ENCODE data around the gene WNT4.

WNT4 gene

GRCh38 chr1:22143065-22144033, at the start of gene WNT4:
Gene WNT4 (minus strand): TSS chr1:22143097. CDS start chr1:22142922, 175 bp downstream.
- DNase-seq: no peak

- no peak for DNase-seq
Observed at GRCh38 chr1:22190731-22191130, 47.8 kb upstream of the WNT4 start.

GRCh38 chr1:22190251-22190650, 47.4 kb upstream of the WNT4 start:
- no peak for DNase-seq

DNA sequence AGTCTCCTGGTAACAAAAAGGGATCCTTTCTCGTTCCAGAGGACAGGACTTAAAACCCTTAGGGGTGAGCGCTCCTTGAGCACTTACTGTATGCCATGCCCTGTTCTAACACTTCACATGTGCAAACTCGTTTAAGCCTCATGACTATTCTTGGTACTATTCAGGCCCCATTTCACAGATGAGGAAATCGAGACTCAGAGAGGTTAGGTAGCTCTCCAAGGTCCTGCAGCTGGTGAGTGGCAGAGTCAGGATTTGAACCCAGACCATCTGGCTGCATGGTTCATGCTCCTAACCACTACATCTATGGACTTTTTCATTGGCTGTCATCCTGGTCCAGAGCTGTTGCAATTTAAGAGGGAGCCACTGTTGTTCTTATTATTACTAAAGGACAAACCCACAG, 46.7 kb upstream of the WNT4 start:
- DNase-seq: no peak

GRCh38 chr1:22188914-22189313, 46.0 kb upstream of the WNT4 start:
- DNase-seq: no peak

DNA sequence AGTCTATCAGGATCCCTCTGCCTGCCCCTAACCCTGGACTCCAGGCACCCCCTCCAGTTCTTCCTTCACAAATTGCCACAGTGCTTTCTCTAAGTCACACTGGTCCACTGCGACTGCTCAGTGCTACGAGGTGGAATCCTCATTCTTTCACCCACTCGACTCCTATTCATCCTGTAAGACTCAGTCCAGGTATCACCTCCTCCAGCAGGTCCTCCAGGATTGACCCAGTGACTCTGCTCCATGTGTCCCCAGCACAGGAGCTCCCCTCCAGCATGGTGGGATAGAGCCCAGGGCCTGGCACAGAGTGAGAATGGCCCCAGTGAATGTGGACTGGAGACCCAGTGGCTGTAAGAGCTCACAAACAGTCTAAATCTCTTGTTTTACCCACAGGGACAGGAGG, 45.5 kb upstream of the WNT4 start:
- no peak for DNase-seq

GRCh38 chr1:22186311-22186710, 43.4 kb upstream of the WNT4 start:
- DNase-seq: no peak

- no peak for DNase-seq
Observed at GRCh38 chr1:22184892-22185612, 42.2 kb upstream of the WNT4 start.

GRCh38 chr1:22184454-22184853, 41.6 kb upstream of the WNT4 start:
- DNase-seq: no peak

GRCh38 chr1:22182715-22183114, 39.8 kb upstream of the WNT4 start:
- DNase-seq: no peak

- no peak for DNase-seq
Observed at GRCh38 chr1:22179197-22179803, 36.4 kb upstream of the WNT4 start.

GRCh38 chr1:22177354-22178003, 34.6 kb upstream of the WNT4 start:
- no peak for DNase-seq

DNA sequence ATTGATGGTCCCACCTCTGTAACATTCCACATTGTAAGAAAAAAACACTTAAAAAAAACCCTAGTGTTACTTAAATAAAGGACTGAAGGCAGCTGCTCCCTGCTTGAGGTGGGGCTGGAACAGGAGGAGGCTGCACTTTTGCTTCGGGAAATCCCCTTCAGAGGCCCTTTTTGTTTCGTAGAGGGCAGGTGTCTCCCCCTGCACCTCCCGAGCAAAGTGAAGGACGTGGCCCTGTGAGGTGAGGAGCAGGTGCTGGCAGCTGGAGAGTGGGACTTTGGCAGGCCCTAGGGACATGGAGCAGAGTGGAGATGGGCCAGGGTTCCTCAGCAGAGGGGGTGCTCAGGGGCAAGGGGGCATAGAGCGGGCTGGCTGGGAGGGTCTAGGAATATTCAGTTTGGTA, 33.4 kb upstream of the WNT4 start:
- no peak for DNase-seq

- DNase-seq: no peak
Observed at GRCh38 chr1:22174446-22175220, 31.7 kb upstream of the WNT4 start.

- no peak for DNase-seq
Observed at GRCh38 chr1:22171951-22172715, 29.2 kb upstream of the WNT4 start.

DNA sequence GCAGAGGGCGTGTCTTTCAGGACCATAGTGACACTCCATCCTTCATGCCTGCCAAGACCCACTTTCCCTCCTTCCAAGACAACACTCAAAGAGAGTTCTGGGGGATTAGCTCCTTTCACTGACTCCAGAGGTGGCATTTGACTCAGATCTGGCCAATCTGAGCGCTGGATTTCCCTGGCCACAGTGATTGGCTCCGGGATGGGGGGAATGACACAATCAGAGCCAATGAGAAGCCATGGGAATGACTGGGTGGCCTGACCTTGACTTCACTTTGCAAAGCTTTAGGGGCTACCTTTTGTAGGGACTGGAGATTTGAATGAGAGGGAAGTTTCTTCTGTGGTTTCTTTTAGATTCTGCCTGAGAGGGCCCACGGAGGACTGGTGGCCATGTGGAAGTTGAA, 26.9 kb upstream of the WNT4 start:
- DNase-seq: no peak

DNA sequence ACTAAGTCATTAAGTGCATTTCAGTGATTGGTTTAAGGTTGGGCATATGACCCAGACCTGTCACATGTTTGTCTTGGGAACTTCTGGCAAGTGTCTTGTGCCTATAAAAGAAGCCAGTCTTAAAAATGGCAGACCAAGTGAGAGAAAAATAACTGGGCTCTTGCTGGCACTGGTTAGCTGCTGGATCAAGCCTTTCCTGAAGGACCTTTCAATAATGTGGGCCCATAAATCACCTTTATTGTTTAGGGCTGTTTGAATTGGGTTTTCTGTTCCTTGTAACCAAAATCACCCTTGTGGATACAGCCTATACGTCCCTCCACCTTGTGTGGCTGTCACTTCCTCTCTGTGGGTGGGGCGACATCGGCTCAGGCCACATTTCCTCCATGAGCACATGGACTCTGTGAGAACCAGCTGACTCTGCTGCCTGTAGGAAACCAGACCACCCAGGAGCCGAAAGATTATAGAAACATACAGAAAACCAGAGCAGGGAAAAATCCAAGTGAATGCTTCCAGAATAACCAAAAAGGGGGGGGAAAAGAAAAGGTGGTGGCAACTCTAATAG, 25.6 kb upstream of the WNT4 start:
- no peak for DNase-seq

- no peak for DNase-seq
Observed at GRCh38 chr1:22166439-22166838, 23.5 kb upstream of the WNT4 start.

- DNase-seq: no peak
Observed at GRCh38 chr1:22164841-22165808, 22.2 kb upstream of the WNT4 start.

GRCh38 chr1:22163564-22163963, 20.7 kb upstream of the WNT4 start:
- DNase-seq: no peak
